Testis (tissue), 2 donors: Measurements from ENCODE around the gene SGPL1.

Experiments
- CTCF ChIP-seq, 3 experiments: fragments of 450-650 bp in 2 of 3; fragments of 200-600 bp in 1 of 3; sonication (generic) in 1 of 3; IDR thresholded peaks; one replicate each; pipeline ENCODE4 v1.5.1; 2016 to 2019; ENCODE audit warnings: antibody characterized with exemption in 3 of 3, mild to moderate bottlenecking in 2 of 3, moderate library complexity in 1 of 3
- POLR2A ChIP-seq: fragments of 450-650 bp; IDR thresholded peaks from one replicate; pipeline ENCODE4 v1.6.1; 2017; ENCODE audit warnings: antibody characterized with exemption, mild to moderate bottlenecking, moderate library complexity

- no peak for TF ChIP-seq CTCF (IDR thresholded peaks at IDR 0.05)
- TF ChIP-seq POLR2A: no peak
Observed at GRCh38 chr10:70884741-70885140, 69.0 kb downstream of the SGPL1 start.
